IPS DF 4.7 (cell line): ENCODE results near the gene RSPH3.
"Not testable (repeated sequence)": the region's sequence is repeated elsewhere in the genome, so short reads cannot be mapped to it uniquely, and the experiment has no call there.

ENCODE experiments used
- DNase-seq: peaks from one replicate; pipeline ENCODE4 v3.0.0-alpha.2; 2013; ENCODE audit warnings: low spot score; ENCODE audit errors: extremely low read depth

Gene RSPH3

DNA sequence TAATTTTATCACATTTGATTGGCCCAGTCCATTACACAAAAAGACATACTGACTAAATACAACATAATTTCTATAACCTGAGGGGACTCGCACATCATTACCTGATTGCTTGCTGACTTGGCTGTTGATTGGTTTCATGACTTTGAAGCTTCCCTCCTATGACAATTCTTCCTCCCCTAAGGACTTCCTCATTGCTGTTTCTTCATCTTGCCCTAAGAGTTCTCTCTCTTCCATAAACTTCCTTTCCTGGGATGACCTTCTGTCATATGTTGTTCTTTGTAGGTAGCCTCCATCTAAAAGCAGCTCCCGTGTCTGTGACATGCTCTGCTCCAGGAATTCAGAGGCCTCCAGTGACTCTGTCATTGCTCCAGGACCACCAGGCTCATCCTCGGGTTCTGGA is 22.6 kb downstream of the RSPH3 start:
- DNase-seq, result no peak

DNA sequence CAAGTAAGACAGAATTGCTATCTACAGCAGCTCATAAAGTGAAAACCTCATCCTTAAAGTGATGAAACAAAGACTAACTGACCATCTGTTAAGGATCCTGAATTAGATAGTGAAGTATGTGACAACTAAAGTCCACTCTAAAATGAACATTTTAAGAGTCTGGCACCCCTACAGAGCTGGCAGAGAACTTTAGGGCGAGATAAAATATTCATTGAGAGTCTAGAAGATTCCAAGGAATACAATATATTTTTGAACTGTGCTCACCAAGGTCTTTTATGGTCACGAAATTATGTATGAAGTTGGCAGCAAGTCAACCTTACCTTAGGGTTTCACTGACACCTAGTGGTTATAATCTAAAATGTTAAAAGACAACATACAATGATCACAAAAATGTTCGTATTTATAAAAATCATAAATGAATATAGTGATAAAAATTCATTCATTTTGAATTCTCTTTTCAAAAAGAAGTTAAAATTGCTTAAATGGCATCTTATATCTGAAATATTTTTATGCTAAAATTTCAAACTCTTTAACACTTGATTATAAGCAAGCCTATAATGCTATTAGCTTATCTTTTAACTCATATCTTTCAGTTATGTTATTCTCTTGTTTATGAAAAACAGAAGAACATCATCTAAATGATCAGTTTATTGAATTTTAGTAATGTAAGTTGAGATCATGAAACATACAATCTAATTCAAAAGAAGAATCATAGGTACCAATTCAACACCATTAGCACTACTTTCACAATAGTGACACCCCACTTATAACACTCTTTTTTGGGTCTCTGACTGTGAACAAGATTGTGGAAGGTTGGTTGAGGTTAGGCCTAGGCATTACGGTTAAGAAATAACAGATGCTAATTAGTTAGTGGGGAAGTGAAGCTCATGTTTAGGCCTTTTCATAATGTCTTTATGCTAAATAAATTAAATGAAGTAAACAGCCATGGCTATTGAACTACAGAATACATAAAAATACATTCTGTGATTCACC is 27.5 kb downstream of the RSPH3 start:
- peak; percentile 9 for DNase-seq

DNA sequence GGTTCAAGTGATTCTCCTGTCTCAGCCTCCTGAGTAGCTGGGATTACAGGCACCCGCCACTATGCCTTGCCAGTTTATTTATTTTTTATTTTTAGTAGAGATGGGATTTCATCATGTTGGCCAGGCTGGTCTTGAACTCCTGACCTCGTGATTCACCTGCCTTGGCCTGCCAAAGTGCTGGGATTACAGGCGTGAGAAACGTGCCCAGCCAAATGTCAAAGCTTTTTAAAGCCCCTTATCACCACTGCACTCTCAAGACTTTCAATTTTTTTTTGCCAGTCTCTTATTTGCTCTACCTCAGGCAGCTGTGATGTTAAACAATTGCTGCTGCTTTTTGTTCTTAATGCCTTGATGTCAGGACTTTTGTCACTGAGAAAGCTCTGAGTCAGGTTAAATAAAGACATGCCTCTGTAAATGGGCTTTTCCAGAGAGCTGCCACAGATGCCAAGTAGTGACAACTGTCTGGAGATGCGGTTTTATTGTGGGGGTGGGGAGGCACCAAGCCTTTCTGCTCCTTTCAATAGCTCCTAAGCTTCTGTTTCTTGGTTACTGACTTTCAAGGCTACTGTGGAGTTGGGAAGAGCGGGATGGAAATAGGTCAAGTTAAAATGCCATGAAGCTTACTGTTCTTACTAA is 29.2 kb downstream of the RSPH3 start:
- DNase-seq, result no peak

DNA sequence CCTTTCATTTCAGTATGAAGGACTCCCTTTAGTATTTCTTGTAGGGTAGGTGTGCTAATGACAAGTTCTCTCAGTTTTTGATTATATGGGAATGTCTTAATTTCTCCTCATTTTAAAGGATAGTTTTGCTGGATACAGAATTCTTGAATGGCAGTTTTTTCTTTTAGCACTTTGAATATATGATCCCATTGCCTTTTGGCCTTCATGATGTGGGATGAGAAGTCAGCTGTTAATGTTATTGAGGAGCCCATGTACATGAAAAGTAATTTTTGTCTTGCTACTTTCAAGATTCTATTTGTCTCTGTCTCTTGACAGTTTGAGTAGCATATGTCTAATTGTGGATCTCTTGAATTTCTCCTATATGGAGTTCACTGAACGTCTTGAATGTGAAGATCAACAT is 30.9 kb downstream of the RSPH3 start:
- DNase-seq, result no peak

DNA sequence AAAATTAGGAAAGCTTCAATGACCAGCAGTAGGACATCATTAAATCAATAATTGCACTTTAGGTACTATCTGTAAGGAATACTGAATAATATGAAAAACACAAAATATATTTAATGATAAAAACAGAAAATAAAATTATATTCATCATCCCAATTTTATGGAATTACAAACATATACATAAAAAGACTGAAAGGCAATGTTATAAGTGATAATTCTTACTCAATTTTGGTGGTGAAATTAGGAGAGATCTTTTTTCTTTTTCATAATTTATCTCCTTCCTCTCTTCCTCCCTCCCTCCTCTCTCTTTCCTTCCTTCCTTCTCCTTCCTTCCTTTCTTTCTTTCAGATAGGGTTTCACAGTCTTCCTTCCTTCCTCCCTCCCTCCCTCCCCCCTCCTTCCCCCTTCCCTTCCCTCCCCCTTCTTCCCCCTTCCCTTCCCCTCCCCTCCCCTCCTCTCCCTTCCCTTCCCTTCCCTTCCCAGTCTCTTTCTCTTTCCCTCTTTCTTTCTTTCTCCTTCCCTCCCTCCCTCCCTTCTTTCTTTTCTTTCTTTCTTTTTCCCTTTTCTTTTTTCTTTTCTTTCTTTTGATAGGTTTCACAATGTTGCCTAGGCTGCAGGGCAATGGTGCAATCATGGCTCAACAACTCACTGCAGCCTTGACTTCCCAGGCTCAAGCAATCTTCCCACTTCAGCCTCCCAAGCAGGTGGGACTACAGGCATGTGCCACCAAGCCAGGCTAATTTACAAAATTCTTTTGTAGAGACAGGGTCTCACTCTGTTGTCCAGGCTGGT is 36.8 kb downstream of the RSPH3 start:
- no peak for DNase-seq

DNA sequence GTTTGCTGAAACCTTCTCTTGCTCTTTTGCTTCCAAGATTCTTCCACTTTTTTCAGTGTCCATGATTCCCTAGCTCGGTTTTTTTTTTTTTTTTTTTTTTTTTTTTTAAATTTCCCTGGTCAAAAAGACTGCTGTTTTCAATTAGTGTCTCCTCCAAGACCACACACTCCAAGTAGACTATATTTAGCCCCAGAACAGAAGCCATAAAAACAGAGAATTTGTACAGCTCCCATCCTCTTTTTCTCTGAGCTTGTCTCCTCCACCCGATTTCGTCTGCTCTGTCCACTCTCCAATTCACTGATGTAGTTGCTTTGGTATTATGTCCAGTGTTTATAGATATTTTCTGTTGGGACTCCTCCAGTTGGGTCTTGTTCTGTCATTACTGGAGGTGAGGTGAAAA is 37.6 kb downstream of the RSPH3 start:
- no peak for DNase-seq

DNA sequence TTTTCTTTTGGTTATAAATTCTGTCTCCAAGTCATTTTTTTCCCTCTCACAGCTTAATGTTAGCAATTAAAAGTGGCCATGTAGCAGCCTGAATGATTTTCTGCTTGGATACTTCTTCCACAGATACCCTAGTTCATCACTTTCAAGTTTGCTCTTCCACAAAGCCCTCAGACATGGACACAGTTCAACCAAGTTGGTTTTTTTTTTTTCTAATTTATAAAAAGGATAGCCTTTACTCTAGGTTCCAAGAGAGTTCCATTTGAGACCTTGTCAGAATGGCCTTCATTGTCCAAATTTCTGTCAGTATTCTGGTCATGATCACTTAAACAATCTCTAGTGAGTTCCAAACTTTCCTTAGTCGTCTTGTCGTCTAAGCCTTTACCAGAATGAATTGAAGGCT is 40.0 kb downstream of the RSPH3 start:
- no peak for DNase-seq

DNA sequence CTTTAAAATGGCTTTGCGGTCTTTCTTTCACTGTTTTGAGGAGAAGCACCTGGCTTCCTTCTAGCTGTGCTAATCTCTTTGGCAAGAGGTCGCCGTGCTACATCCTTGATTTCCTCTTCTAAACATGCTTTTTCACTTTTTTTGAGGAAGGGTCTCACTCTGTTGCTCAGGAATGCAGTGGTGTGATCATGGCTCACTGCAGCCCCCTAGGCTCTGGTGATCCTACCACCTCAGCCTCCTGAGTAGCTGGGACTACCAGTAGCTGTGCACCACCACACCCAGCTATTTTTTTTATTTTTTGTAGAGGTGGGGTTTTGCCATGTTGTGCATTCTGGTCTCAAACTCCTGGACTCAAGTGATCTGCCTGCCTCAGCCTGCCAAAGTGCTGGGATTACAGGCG is 40.5 kb downstream of the RSPH3 start:
- DNase-seq, result no peak

DNA sequence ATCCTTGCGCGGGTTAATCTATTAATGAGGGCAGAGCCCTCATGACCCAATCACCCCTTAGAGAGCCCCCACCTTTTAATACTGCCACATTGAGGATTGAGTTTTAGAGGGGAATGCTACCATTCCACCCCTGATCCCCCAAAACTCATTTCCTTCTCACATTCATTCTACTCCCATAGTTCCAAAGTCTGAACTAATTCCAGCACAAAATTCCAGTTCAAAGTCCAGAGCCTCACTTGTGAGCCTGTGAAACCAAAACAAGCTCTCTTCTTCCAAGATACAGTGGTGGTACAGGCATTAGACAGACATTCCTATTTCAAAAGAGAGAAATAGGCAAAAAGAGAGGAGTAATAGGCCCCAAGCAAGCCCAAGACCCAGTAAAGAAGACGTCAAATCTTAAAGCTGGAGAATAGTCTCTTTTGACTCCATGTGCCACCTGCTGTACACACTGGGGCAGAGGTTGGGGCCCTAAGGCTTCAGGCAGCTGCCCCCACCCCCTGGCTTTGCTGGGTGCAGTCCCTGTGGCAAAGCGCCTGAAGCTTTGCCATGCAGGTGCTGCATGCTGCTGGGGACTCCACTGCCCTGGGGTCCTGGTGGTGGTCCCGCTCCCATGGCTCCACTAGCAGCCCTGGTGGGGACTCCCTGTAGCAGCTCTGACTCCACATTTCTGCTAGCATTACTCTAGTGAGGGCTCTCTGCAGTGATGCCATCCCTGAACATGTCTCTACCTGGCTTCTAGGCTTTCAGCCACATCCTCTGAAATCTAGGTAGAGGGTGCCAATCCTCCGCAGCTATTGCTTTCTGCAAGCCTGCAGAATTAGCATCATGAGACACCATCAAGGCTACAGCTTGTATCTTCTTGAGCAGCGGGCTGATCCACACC is 41.3 kb downstream of the RSPH3 start:
- DNase-seq, result no peak

DNA sequence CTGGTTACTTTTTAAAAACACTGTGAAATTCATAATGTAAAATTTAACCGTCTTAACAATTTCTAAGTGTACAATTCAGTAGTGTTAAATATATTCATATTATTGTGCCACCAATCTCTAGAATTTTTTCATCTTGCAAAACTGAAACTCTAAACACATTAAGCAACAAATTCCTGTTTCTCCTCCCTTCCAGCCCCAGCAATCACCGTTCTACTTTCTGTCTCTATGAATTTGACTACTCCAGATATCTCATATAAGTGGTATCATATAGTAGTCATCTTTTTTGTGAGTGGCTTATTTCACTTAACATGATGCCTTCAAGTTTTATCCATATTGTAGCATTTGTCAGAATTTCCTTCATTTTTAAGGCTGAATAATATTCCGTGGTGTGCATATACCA is 44.7 kb downstream of the RSPH3 start:
- no peak for DNase-seq

DNA sequence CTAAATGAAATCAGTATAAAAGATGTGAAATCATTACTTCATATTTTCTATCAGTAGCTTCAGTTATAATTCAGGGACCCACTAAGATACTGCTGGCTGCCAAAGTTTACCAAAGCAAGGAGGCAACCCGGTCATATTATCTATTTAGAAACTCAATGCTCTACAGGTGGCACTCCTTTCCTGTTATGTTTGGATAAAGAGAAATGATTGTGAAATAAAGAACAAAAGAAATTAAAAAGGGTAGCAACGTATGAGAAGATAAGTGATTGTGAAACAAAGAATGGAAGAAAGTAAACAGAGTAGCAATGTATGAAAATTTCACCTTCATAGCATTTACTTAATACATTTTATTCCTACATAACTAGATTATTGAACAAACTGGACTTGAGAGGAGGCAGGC is 45.2 kb downstream of the RSPH3 start:
- DNase-seq, result no peak

DNA sequence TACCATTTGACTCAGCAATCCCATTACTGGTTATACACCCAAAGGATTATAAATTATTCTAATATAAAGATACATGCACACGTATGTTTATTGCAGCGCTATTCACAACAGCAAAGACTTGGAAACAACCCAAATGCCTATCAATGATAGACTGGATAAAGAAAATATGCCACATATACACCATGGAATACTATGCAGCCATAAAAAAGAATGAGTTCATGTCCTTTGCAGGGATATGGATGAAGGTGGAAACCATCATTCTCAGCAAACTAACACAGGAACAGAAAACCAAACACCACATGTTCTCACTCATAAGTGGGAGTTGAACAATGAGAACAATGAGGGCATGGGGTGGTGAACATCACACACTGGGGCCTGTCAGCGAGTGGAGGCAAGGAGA is 48.0 kb downstream of the RSPH3 start:
- not testable (repeated sequence) for DNase-seq

DNA sequence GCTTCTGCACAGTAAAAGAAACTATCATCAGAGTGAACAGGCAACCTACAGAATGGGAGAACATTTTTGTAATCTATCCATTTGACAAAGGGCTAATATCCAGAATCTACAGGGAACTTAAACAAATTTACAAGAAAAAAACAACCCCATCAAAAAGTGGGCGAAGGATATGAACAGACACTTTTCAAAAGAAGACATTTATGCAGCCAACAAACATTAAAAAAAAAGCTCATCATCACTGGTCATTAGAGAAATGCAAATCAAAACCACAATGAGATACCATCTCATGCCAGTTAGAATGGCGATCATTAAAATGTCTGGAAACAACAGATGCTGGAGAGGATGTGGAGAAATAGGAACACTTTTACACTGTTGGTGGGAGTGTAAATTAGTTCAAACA is 48.4 kb downstream of the RSPH3 start:
- not testable (repeated sequence) for DNase-seq

DNA sequence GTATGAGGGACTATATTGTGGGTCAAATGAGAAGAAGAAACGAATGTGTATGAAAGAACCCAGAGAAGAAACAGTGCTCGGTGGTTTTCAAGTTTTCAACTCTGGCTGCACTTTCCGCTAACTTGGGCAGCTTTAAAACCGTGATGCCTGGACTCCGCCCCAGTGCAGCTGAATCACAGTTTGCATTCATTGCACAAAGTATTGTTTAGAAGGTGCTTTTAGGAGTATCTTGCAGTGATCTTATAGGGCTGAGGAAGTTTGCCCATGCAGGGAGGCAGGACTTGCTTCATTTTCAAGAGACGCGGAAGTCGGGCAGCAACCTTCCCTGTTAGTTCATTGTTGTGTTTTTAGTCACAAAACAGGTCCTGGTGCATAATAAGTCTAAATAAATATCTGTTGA is 52.7 kb downstream of the RSPH3 start:
- no peak for DNase-seq

DNA sequence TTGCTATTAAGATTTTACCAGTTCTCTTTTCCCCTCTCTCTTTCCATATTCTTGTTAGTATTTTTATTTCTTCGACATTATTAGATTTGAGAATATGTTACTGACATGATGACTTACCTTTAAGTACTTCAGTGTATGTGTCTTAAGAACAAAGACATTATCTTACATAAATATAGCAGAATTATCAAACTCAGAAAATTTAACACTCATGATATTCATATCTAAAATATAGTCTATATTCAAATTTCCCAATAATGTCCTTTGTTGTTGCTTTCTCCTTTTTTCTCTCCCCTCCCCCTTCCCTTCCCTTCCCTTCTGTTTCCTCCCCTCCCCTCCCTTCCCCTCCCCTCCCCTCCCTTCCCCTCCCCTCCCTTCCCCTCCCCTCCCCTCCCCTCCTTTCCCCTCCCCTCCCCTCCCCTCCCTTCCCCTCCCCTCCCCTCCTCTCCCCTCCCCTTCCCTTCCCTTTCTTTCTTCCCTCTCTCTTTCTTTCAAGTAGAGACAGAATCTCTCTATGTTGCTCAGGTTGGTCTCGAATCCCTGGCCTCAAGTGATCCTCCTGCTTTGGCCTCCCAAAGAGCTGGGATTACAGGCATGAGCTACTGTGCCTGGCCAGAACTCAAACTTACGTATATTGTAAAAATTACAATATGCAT is 56.5 kb downstream of the RSPH3 start:
- no peak for DNase-seq

DNA sequence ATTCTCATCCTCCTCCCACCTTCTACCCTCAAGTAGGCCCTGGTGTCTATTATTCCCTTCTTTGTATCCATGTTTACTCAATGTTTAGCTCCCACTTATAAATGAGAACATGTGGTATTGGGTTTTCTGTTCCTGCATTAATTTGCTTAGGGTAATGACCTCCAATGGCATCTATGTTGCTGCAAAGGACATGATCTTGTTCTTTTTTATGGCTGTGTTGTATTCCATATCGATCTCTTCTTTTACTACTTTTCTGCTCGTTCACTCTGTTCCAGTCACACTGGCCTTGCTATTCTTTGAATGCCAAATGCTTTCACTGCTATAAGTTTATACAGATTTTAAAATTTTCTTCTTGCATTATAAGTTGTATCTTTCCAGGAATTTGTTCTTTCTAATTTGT is 57.7 kb downstream of the RSPH3 start:
- DNase-seq, result no peak

DNA sequence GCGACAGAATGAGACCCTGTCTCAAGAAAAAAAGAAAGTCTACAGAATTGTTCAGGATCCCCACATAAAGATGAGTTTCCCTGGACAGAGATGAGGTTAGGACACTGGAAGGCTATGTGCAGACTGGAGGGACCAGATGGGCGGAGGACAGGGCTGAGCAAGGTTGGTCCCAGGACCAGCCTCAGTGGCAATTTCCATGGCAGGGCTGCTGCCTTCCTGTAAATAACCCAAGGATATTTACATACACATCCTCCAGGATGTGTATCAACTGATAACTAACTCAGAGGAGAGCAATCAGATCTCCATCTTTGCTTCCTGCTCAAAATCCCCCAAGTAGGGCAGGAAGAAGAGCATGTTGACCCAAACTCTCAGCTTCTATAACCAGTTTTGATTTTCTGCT is 58.8 kb downstream of the RSPH3 start:
- DNase-seq, result no peak

DNA sequence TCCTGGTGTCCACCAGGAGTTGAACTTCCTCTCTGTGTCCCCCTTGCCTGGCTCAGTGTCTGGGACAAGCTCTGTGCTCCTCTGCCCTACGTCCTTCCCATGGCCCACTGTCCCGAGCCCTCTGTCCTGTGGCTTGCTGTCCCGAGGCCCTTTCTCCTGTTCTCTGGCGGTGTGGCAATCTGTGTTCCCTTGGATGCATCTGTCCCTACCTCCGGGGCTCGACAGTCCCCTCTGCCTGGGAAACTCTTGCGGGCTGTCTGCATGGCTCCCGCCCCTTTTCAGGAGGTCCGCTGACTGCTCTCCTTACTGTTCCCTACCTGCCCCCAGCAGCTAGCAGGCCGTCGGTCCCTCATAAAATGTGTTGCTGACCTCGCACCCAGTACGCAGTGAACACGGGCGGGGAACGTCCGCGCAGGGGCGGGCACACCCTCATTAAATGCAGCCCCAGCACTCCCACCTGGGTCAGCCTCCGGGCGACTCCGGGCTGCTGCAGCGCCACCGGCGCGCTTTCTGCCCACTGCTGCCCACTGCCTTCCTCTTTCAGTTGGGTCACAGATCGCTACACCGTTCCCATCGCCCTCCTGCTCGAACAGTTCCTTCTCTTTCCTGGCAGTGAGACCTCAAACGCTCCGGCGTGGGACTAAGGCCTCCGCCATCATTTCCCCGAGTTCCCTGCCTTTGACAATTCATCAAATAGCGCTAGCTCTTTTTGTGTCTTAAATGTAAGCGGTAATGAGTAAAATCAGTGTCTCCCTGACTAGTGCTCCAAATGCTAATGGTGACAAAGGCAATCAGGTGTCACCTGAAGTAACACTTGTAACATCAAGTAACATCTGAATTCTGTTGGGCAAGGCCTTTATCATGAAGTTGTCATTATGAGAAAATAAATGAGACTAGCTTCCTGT is 60.5 kb downstream of the RSPH3 start:
- no peak for DNase-seq

DNA sequence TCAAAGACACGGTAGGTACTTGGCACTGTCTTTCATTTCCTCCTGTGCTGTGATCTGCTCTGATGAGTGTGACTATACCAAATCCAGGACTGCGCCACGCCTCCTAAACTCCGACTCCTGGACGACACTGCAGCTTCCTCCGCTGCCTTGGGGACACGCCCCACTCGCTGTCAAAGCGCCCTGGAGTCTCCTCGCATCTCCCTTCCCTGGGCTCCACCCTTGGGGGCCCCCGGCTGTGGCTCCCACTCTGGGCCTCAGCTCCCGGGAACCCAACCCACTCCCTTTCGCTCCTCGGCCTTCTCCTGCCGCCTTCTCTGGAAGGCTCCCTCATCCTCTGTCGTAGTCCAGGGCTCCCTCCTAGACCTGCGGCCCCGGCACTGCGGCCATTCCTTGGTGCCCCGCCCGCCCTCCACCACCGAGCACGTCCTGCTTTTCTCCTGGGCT is 61.2 kb downstream of the RSPH3 start:
- no peak for DNase-seq
